Epithelial cell of esophagus (primary cell): ENCODE results near the gene HIVEP1.

Experiments
- DNase-seq: peaks from one replicate; pipeline ENCODE4 v3.0.0; 2010; ENCODE audit warnings: low read depth
- H3K4me3 ChIP-seq: 2 replicates; pipeline ENCODE4 v1.5.1; 2011; ENCODE audit warnings: mild to moderate bottlenecking, low read length, control low read depth
- CTCF ChIP-seq: IDR thresholded peaks from 2 replicates; pipeline ENCODE4 v1.5.1; 2011; ENCODE audit warnings: low read depth, mild to moderate bottlenecking, low read length, control low read depth, inconsistent platforms; ENCODE audit not compliant: insufficient read depth; ENCODE audit errors: missing control alignments

The HIVEP1 gene

GRCh38 chr6:11989386-11989785 lies 22.7 kb upstream of the HIVEP1 start:
- no peak for TF ChIP-seq CTCF

GRCh38 chr6:11992086-11992485 lies 20.0 kb upstream of the HIVEP1 start:
- DNase-seq, result no peak
- no peak overlapping the region for H3K4me3 ChIP-seq
- no peak for TF ChIP-seq CTCF

More at GRCh38 chr6:11989386-11989785, 22.7 kb upstream of the HIVEP1 start:
- DNase-seq, result no peak
- no peak overlapping the region for H3K4me3 ChIP-seq

DNA sequence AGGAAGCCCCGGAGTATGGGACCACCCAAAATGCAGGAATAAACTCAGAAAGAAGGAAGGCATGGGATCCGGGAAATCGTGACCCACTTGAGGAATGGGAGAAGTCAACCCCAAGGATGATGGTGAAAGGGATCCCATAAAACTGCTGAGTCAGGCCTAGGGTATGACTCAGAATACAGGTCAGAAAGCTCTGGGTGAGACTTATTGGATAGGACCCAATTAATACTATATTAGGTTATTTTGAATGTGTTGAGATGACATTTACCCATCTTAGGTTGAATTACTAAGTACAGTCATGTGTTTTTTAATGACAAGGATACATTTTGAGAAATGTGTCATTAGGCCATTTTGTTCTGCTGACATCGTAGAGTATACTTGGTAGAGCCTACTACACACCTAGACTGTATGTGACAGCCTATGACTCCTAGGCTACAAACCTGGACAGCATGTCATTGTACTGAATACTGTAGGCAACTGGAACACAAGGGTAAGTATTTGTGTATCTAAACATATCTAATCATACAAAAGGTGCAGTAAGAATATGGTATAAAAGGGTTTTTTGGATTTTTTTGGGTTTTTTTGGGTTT lies 17.1 kb upstream of the HIVEP1 start:
- no peak overlapping the region for H3K4me3 ChIP-seq
- TF ChIP-seq CTCF, result no peak
- DNase-seq, result no peak

- no peak overlapping the region for H3K4me3 ChIP-seq
- TF ChIP-seq CTCF, result no peak
- DNase-seq, result no peak
These were observed 15.4 kb upstream of the HIVEP1 start for GRCh38 chr6:11996751-11997150.

GRCh38 chr6:11999246-11999645 lies 12.9 kb upstream of the HIVEP1 start:
- no peak for TF ChIP-seq CTCF
- no peak overlapping the region for H3K4me3 ChIP-seq
- no peak for DNase-seq

- TF ChIP-seq CTCF, result no peak
- H3K4me3 ChIP-seq, result no peak overlapping the region
- DNase-seq, result no peak
These were observed 11.9 kb upstream of the HIVEP1 start for GRCh38 chr6:12000174-12000573.

- DNase-seq, result no peak
- no peak for TF ChIP-seq CTCF
- H3K4me3 ChIP-seq, result no peak overlapping the region
These were observed 11.0 kb upstream of the HIVEP1 start for GRCh38 chr6:12001004-12001705.
